Measurements from ENCODE around the gene KL.

GRCh38 chr13:33078263-33078662 is 62.0 kb downstream of the KL start:
- TF ChIP-seq TBP (IDR thresholded peaks at IDR 0.05; ENCODE audit: low read depth, low read length) = no peak
- no peak for TF ChIP-seq JUND (IDR thresholded peaks at IDR 0.05; ENCODE audit: low read length)
